Body of pancreas (tissue), 4 donors: ENCODE results near the gene SLC38A10. TPM values are rescaled to one million over a fixed set of nuclear protein-coding genes. Genes with fewer than 3 reads are reported as not detected.

Source experiments
- ATAC-seq: fragments of 150-250 bp; one replicate; pipeline ENCODE4 v1.9.1; 2016
- DNase-seq, 4 donors: peaks; one replicate each; pipeline ENCODE4 v3.0.0-alpha.2; 2019
- H3K27ac ChIP-seq, 4 donors: fragments of 200-600 bp; sonication (generic); 1 replicate in 3 of 4; 2 replicates in 1 of 4; pipeline versions ENCODE4 v1.5.1 to v1.6.1; 2016 to 2019; ENCODE audit warnings: mild to moderate bottlenecking in 1 of 4, mixed read lengths in 1 of 4, moderate library complexity in 1 of 4
- H3K27me3 ChIP-seq, 2 donors: fragments of 200-600 bp; sonication (generic); one replicate each; pipeline ENCODE4 v1.6.0; 2016; ENCODE audit warnings: mild to moderate bottlenecking in 1 of 2
- H3K36me3 ChIP-seq, 2 donors: fragments of 200-600 bp; sonication (generic); replicated peaks in 1 of 2; 2 replicates each; pipeline ENCODE4 v1.5.1; 2016; ENCODE audit warnings: low read depth in 2 of 2; ENCODE audit not compliant: insufficient read depth in 1 of 2
- H3K4me1 ChIP-seq: fragments of 200-600 bp; sonication (generic); one replicate; pipeline ENCODE4 v1.6.0; 2016
- H3K4me3 ChIP-seq, 2 donors: fragments of 200-600 bp; sonication (generic); 1 replicate in 1 of 2; 2 replicates in 1 of 2; pipeline ENCODE4 v1.5.1; 2016 to 2019
- H3K9me3 ChIP-seq, 3 donors: fragments of 200-600 bp; sonication (generic); 1 replicate in 2 of 3; 2 replicates in 1 of 3; pipeline ENCODE4 v1.5.1; 2016
- POLR2A ChIP-seq, 3 donors: fragments of 450-650 bp; IDR thresholded peaks; one replicate each; pipeline ENCODE4 v1.6.1; 2016; ENCODE audit warnings: antibody characterized with exemption in 3 of 3, mild to moderate bottlenecking in 2 of 3
- WGBS, 2 donors: methylation state at CpG; one replicate each; pipeline ENCODE4 v1.1.5; 2017; 5-methylcytosine and 5-hydroxymethylcytosine counted together
- intact Hi-C: fragments of 100-400 bp; cut with DNase I; formaldehyde crosslinking; loops from one replicate; pipeline ENCODE4 v1.15.1; 2023
- total RNA-seq, 2 donors: library from RNA; depleted of rRNA; stranded (reverse); fragments of >200 nt; gene quantifications; one replicate each; pipeline ENCODE4 v1.1.0, GENCODE V29; 2016
- TF ChIP-seq, protein P1 (sequence below), 7 experiments: fragments of 450-650 bp in 4 of 7; fragments of 200-600 bp in 3 of 7; sonication (generic) in 3 of 7; IDR thresholded peaks; one replicate each; pipeline ENCODE4 v1.5.1; 2016 to 2019; ENCODE audit warnings: antibody characterized with exemption in 7 of 7

The SLC38A10 gene
- total RNA-seq, 2 donors from 2014 or later: 102 to 203 TPM

DNA sequence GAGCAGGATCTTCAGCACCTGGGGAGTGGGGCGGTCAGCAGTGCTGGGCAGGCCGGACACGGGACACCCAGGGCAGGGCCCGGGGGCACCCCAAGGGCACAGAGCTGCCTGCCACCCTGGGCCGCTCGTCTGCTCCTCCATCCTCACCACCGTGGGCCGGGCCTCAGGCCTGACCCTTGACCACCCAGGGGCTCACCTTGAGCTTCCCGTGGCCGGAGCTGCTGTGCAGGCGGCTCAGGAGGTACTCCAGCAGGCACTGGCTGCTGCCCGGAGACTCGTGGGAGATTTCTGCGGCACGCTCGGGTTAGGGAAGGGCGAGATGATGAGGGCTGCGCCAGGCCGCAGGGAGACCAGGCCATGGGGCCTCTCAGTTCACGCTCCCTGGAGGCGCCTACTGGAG lies 58.3 kb downstream of the SLC38A10 start:
- Histone ChIP-seq H3K4me1 (peaks cover 32% of the 10 kb centered on the region), H3K27me3 (no peaks in the 10 kb centered on the region), H3K9me3 (no peaks in the 10 kb centered on the region), H3K4me3 (no peak overlapping the region), H3K27ac (no peak overlapping the region), H3K36me3 (peaks cover 0 to 2% of the 10 kb centered on the region in 2 donors)
- intact Hi-C loops: loop anchor here (10.0 kb wide), 1 partner anchor 92 kb away; no protein-coding TSS in a partner anchor
- TF ChIP-seq POLR2A (IDR thresholded peaks at IDR 0.05): no peak
- TF ChIP-seq, protein P1, sequence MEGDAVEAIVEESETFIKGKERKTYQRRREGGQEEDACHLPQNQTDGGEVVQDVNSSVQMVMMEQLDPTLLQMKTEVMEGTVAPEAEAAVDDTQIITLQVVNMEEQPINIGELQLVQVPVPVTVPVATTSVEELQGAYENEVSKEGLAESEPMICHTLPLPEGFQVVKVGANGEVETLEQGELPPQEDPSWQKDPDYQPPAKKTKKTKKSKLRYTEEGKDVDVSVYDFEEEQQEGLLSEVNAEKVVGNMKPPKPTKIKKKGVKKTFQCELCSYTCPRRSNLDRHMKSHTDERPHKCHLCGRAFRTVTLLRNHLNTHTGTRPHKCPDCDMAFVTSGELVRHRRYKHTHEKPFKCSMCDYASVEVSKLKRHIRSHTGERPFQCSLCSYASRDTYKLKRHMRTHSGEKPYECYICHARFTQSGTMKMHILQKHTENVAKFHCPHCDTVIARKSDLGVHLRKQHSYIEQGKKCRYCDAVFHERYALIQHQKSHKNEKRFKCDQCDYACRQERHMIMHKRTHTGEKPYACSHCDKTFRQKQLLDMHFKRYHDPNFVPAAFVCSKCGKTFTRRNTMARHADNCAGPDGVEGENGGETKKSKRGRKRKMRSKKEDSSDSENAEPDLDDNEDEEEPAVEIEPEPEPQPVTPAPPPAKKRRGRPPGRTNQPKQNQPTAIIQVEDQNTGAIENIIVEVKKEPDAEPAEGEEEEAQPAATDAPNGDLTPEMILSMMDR (IDR thresholded peaks at IDR 0.05): no peak
- no peak for ATAC-seq
- no peak for DNase-seq
- 83% methylated on average over 5 to 12 of the region's 21 CpGs for WGBS, 2 donors

DNA sequence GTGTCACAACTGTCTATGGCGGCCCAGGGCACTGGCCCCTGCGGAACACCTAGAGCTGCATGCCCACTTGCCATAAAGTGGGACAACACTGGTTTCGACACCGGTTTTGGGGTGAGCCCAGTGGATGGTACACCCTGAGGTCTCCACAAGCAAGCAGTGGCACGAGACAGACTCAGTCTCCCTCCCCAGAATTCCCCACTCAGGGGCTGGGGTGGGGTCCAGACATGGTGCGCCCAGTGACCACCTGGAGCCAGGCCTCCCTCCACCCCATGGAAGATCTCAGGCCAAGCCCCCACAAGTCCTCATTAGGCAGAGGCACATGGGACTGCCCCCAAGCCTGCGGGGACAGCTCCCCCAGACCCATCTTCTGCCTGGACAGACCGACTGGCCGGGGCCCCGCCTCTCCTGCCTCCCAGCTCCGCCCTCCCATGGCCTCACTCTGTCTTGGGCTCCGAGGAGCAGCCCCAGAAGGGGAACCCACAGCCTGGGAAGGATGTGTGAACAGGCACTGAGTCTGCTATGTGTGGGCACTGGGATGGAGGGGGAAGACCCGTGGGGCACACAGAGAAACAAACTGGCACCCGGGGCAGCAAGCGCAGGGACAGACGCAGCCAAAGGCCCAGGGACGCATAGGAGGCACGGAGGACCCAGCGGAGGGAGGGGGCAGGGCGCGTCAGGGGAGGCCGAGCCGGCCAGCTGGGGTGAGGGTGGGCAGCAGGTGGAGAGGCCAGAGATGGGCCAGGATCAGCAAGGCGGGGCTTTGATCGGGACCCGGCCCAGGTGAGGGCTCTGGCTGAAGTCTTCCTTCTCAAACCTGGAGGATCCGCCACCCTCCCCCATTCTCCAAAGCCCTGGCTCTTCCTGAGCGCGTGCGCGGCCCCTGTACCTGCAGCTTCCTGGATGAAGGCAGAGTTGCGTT lies 59.0 kb downstream of the SLC38A10 start:
- no peak for ATAC-seq
- H3K36me3 ChIP-seq: peaks cover 2 to 6% of the 10 kb centered on the region in 2 donors
- H3K27me3 ChIP-seq: no peaks in the 10 kb centered on the region
- no peaks in the 10 kb centered on the region for H3K9me3 ChIP-seq
- DNase-seq: no peak
- peaks cover 32% of the 10 kb centered on the region for H3K4me1 ChIP-seq
- WGBS, 2 donors: 90 to 91% methylated on average over 22 to 24 of the region's 32 CpGs
- no peak overlapping the region for H3K4me3 ChIP-seq
- H3K27ac ChIP-seq: no peak overlapping the region
- TF ChIP-seq POLR2A (IDR thresholded peaks at IDR 0.05): no peak
- TF ChIP-seq, protein P1 (IDR thresholded peaks at IDR 0.05): no peak
- intact Hi-C loops: loop anchor here (10.0 kb wide), 1 partner anchor 91 kb away; no protein-coding TSS in a partner anchor

DNA sequence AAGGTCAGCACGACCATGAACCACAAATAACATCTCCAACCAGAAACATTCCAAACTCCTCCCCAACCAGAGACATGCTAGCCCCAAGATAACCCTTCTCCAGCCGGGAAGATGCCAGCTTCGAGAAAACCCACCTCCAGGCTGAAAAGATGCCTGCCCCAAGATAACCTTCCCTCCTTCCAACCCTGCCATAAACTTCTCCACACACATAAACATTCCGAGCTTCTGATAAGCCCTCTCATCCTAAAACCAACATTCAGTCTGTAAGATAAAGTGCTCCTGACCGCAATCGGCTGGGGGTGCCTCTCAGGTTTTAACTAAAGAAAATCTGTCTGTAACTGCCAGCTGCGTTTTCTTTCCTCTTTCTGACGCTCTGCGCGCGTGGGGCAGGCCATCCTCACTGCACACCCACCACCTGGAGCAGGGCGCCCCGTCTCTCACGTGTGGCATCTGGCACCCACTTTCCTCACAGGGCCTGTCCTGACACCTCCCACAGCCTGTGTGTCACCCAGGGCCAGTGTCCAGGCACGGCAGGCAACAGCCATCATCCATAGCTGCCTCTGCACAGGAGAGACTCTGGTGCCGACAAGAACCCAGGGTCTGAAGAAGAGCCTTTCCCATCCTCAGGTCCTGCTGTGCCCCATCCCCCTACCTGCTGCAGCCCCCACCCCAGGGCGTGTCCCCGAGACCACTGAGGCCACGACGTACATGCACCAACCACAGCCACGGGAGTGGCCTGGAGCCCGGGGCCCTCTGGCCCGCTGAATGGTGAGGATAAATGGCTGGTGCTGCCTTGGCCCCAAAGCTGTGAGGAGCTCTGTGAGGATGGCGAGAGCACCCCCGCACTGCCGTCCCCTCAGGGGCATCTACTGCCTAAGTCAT lies 59.9 kb downstream of the SLC38A10 start:
- intact Hi-C loops: loop anchor here (10.0 kb wide), 1 partner anchor 90 kb away; no protein-coding TSS in a partner anchor
- no peak for TF ChIP-seq POLR2A (IDR thresholded peaks at IDR 0.05)
- TF ChIP-seq, protein P1 (IDR thresholded peaks at IDR 0.05): no peak
- ATAC-seq: no peak
- H3K27me3 ChIP-seq: no peaks in the 10 kb centered on the region
- peaks cover 4 to 9% of the 10 kb centered on the region in 2 donors for H3K36me3 ChIP-seq
- H3K4me3 ChIP-seq: no peak overlapping the region
- no peak for DNase-seq
- no peak overlapping the region for H3K27ac ChIP-seq
- H3K9me3 ChIP-seq: no peaks in the 10 kb centered on the region
- peaks cover 25% of the 10 kb centered on the region for H3K4me1 ChIP-seq
- WGBS, 2 donors: 86 to 90% methylated on average over 16 to 19 of the region's 26 CpGs

DNA sequence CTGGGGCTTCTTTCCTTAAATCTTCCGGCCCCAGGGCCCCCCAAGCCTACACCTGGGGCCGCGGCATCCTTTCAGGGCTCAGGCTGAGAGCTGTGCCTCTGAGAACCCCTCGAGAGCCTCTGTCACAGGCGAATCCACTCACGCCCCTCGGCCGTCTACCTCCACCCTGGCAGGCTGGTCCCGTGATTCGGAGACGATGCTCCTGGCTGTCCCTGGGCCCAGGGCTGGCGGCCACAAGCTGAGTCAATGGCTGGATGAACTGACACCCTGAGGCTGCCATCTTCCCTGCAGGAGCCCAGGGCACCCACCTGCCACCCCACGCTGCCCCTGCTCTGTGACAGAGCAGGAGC lies 60.6 kb downstream of the SLC38A10 start:
- H3K36me3 ChIP-seq: peaks cover 4 to 10% of the 10 kb centered on the region in 2 donors
- intact Hi-C loops: loop anchor here (10.0 kb wide), 1 partner anchor 90 kb away; no protein-coding TSS in a partner anchor
- DNase-seq: no peak

More for the DNA sequence above, 60.6 kb downstream of the SLC38A10 start:
- 94 to 95% methylated on average over 11 to 13 of the region's 13 CpGs for WGBS, 2 donors
- Histone ChIP-seq H3K9me3 (no peaks in the 10 kb centered on the region), H3K27me3 (no peaks in the 10 kb centered on the region), H3K27ac (no peak overlapping the region), H3K4me3 (no peak overlapping the region), H3K4me1 (peaks cover 19% of the 10 kb centered on the region)
- TF ChIP-seq, protein P1 (IDR thresholded peaks at IDR 0.05): no peak
- TF ChIP-seq POLR2A (IDR thresholded peaks at IDR 0.05): no peak
- no peak for ATAC-seq
